NCI-H2081 (cell line): Measurements from ENCODE around the gene CHRNB2.

Experiments
- DNase-seq, 2 experiments: peaks; one replicate each; lab custom pipeline; 2025; lab: John Stamatoyannopoulos, UW

Gene CHRNB2

GRCh38 chr1:154553056-154554030 is 14.2 kb upstream of the CHRNB2 start:
- no peak for DNase-seq

- DNase-seq: no peak
Measured at GRCh38 chr1:154556422-154556821, 11.2 kb upstream of the CHRNB2 start.

GRCh38 chr1:154557248-154557938 is 10.2 kb upstream of the CHRNB2 start:
- DNase-seq: no peak

DNA sequence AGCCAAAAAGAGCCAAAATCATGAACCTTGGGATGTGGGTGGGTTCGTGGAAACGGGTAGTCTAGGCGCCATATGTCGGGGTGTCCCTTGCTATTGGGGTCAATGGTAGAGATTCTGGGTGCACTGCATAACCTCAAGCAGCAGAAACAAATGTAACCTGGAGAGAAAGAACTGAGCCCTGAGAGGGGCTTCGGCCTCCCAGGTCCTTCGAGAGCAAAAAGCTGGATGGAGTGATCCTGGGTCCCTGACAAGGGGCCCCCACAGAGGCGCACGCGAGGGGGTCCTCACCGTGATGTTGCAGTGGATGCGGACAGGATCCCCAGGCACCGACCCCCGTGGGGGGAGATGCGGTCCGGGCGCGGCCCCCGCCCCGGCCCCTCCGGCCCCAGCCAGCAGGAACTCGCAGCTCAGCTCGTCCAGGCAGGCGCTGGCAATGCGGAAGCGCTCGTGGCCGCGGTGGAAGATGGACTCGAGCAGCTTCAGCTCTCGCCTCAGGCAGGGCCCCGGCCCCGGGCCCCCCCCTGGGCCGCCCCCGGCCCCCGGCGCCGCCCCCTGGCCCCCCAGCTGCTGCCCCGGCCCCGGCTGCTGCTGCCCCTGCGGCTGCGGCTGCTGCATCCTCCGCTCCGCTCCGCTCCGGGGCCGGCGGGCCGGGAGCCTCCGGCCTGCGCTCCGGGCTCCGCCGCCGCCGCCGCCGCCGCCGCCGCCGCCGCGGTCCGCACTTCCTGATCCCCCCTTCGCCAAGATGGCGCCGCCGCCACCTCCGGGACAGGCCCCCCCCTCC is 9.4 kb upstream of the CHRNB2 start, which contains the start of gene UBE2Q1:
Gene UBE2Q1 (minus strand): TSS at position 724 of the 781 bp plus-strand sequence. CDS start 109 bp downstream, at position 615.
- DNase-seq: peak in 1 of 2 experiments; percentile 53

DNA sequence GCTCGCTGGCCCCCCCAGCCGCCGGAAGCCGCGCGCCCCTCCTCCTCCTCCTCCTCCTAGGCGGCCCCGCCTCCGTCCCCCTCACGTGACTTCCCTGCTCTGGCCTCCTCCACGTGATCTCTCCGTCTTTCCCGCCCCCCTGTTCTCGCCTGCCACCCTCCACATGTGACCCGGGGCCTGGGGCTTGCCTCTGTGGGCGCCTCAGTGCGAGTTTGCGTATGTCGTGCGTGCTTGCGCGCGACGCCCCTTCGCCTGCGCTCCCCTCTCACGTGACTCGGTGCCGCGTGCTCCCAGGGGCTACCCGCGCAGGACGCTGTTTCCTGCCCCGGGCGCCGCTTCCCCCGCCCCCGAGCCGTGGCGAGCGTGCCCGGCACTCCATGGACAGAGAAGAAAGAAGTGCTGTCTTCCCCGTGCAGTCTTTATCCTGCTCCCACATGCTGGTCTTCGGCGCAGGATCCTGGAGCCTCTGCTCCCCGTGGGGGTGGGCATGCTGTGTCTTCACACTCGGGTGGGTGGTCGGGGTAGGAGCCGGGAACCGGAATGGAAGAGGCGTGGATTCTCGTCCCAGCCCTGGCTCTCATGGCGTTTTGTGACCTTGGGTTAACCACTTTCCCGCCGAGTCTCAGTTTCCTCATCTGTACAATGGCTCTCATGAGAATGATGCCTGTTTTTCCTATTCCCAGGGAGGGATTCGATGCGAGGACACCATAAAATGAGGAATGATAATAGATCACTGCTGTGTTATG is 8.7 kb upstream of the CHRNB2 start:
- DNase-seq: peak; percentile 100

GRCh38 chr1:154559466-154560044 is 8.0 kb upstream of the CHRNB2 start:
- DNase-seq: peak; percentile 96 to 97

DNA sequence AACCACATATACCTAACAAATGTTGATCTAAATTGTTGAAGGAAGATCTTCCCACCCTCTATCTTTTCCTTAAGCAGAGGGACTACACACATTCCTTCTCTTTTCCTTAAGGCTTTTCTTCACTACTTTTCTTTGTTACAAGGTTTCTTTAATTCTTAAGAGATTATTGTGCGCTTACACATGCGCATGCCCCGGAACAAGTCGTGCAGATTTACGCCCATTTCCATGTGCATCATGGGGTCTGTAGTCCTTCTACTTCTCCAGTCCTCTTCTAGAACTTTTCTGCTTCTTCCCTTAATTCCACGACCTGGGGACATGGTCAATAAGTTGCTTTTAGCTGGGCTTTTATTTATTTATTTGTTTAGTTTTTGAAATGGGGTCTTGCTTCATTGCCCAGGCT is 1.7 kb upstream of the CHRNB2 start:
- DNase-seq: no peak

GRCh38 chr1:154568157-154568815 is 708 bp downstream of the CHRNB2 start:
- no peak for DNase-seq

GRCh38 chr1:154571244-154571963 is 3.8 kb downstream of the CHRNB2 start:
- no peak for DNase-seq

DNA sequence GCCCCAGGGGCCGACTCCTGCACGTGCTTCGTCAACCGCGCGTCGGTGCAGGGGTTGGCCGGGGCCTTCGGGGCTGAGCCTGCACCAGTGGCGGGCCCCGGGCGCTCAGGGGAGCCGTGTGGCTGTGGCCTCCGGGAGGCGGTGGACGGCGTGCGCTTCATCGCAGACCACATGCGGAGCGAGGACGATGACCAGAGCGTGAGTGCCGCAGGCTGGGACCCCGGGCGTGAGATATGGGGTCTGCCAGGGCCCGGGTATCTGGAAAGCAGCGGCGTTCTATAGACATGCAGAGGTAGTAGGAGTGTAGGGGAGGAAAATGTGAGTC is 4.3 kb downstream of the CHRNB2 start:
- DNase-seq: no peak

GRCh38 chr1:154572468-154573167 is 5.0 kb downstream of the CHRNB2 start:
- no peak for DNase-seq

GRCh38 chr1:154573168-154573510 is 5.6 kb downstream of the CHRNB2 start:
- DNase-seq: no peak

GRCh38 chr1:154574716-154575115 is 7.1 kb downstream of the CHRNB2 start:
- DNase-seq: peak; percentile 60 to 88

DNA sequence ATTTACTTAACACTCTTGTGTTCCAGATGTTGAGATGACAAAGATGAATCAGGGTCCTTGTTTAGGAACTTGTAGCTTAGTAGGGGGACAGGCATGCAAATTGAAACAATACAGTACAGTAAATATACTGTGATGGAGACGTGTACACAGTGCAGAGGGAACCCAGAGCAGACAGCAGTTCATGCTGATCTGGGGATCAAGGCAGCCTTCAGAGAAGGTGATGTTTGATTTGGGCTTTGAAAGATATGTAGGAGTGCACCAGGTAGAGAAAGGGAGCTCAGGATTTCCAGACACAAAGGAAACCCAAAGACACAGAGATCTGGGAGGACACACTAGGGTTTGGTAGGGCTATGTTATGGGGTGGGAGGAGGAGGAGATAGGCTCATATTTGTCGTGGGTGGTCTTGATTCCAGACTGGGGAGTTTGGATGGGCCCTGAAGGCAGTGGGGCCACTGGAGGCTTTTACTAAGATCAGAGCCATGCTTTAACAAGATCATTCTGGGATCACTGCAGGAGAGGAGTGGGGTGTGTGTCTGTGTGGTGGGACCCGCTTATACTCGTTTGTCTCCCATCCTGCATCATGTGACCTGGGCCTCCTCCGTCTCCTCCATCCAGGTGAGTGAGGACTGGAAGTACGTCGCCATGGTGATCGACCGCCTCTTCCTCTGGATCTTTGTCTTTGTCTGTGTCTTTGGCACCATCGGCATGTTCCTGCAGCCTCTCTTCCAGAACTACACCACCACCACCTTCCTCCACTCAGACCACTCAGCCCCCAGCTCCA is 7.8 kb downstream of the CHRNB2 start:
- no peak for DNase-seq

GRCh38 chr1:154575951-154576566 is 8.5 kb downstream of the CHRNB2 start:
- no peak for DNase-seq

DNA sequence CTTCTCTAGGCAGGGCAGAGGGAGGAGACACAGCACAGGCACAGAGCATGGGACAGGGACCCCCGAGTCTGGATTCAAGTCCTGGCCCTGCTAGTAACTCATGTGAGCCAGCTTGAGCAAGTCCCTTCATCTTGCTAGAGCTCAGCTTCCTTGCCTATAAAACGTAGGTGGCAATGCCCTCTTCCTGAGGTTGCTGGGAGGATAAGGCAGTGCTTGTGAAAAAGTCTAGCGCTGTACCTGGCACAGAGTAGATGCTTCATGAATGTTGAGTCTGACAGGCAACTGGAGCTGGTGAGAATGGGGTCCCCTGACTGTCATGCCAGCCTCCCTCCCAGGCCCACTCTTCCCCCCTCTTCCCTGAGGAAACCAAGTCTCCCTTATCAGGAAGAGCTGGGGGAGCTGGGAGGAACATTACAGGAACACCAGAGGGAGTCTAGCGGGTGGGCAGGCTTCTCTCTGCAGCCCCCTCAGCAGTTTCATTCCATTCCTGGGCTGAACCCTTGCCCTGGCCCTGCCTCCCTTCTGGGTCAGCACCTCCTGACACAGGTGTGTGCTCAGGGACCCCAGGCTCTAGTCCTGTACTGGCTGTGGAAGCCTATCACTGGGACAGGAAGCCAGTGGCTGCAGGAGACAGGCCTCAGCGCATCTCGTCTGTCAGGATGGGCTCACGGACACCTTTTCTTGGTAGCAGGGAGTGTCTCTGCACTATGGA is 9.9 kb downstream of the CHRNB2 start:
- DNase-seq: no peak

DNA sequence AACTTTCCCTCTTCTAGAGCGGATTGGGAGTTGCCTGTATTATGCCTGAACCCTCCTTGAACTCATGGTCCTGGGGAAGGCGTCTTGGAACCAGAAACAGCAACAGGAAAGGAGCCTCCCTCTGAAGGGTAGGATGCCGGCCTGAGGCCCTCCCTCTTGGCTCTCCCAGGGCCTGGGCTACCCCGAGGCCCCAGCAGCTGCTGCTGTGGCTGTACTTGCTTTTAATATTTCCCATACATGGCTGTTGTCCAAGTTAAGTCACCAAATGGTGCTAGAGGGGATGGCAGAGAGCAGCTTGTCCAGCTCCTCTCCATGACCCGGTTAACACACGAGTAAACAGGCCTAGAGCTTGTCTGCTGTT is 10.5 kb downstream of the CHRNB2 start:
- DNase-seq: no peak

GRCh38 chr1:154579374-154579773 is 11.8 kb downstream of the CHRNB2 start:
- DNase-seq: no peak
